OCI-LY7 (cell line): ENCODE results near the gene HDGF. TPM values are rescaled to one million over a fixed set of nuclear protein-coding genes. Genes with fewer than 3 reads are reported as not detected.

ENCODE experiments used
- BruUV-seq: library from RNA; stranded (reverse); fragments of 400-500 nt; replicated peaks from 2 replicates; lab custom pipeline; 2021; lab: Mats Ljungman, UMichigan
- CTCF ChIA-PET: fragments of 300-600 bp; sonication (Branson Sonifier 250); formaldehyde crosslinking; loops from one replicate; lab custom pipeline; 2022; ENCODE audit warnings: antibody characterized with exemption; ENCODE audit not compliant: unreplicated experiment; lab: Charles Lee
- POLR2A ChIA-PET: fragments of 300-600 bp; sonication (Branson Sonifier 250); formaldehyde crosslinking; loops from one replicate; lab custom pipeline; 2022; ENCODE audit warnings: antibody characterized with exemption; lab: Charles Lee
- DNase-seq: peaks from one replicate; pipeline ENCODE4 v3.0.0-alpha.2; 2015; ENCODE audit warnings: low spot score
- H2AFZ ChIP-seq: fragments of 200-600 bp; sonication (generic), shearing (Covaris generic); 2 replicates; pipeline ENCODE4 v1.6.1; 2014; ENCODE audit warnings: mild to moderate bottlenecking, antibody characterized with exemption, low read length, moderate library complexity
- H3K27ac ChIP-seq: fragments of 200-600 bp; sonication (generic); 2 replicates; pipeline ENCODE4 v1.5.1; 2014; ENCODE audit warnings: mixed run types, low read depth, mild to moderate bottlenecking, moderate library complexity, low read length, inconsistent platforms; ENCODE audit not compliant: poor library complexity, severe bottlenecking
- H3K36me3 ChIP-seq: fragments of 200-600 bp; sonication (generic); 2 replicates; pipeline ENCODE4 v1.6.1; 2014; ENCODE audit warnings: mild to moderate bottlenecking, antibody characterized with exemption, low read length, moderate library complexity, mixed read lengths; ENCODE audit not compliant: insufficient read depth
- H3K4me1 ChIP-seq: fragments of 200-600 bp; sonication (generic); 2 replicates; pipeline ENCODE4 v1.5.1; 2014; ENCODE audit warnings: mild to moderate bottlenecking, low read length; ENCODE audit not compliant: insufficient read depth, poor library complexity, severe bottlenecking
- H3K4me2 ChIP-seq: fragments of 200-600 bp; sonication (generic); 2 replicates; pipeline ENCODE4 v1.6.1; 2014; ENCODE audit warnings: mild to moderate bottlenecking, low read length
- H3K4me3 ChIP-seq: fragments of 200-600 bp; sonication (generic); 2 replicates; pipeline ENCODE4 v1.5.1; 2014; ENCODE audit warnings: mild to moderate bottlenecking, low read depth, low read length; ENCODE audit not compliant: poor library complexity, severe bottlenecking
- H3K79me2 ChIP-seq: fragments of 200-600 bp; sonication (generic); 2 replicates; pipeline ENCODE4 v1.6.1; 2016; ENCODE audit warnings: low read depth, mild to moderate bottlenecking, low read length, moderate library complexity, mixed read lengths; ENCODE audit not compliant: insufficient read depth
- H3K9me2 ChIP-seq: fragments of 200-600 bp; sonication (generic); 2 replicates; pipeline ENCODE4 v1.6.1; 2016; ENCODE audit warnings: mild to moderate bottlenecking, low read length, mixed read lengths; ENCODE audit not compliant: insufficient read depth
- H3K9me3 ChIP-seq: fragments of 200-600 bp; sonication (generic); 2 replicates; pipeline ENCODE4 v1.6.1; 2014; ENCODE audit warnings: mild to moderate bottlenecking, mixed run types, low read length, mixed read lengths
- H4K20me1 ChIP-seq: fragments of 200-600 bp; sonication (generic); 2 replicates; pipeline ENCODE4 v1.6.1; 2014; ENCODE audit warnings: mild to moderate bottlenecking, antibody characterized with exemption, low read length, moderate library complexity, mixed read lengths; ENCODE audit not compliant: insufficient read depth
- EZH2phosphoT487 ChIP-seq: fragments of 200-600 bp; sonication (generic); IDR thresholded peaks from 2 replicates; pipeline ENCODE4 v1.6.1; 2018; ENCODE audit warnings: low read depth, borderline replicate concordance, mild to moderate bottlenecking, mixed run types, antibody characterized with exemption, low read length, moderate library complexity, mixed read lengths
- intact Hi-C: fragments of 100-400 bp; cut with micrococcal nuclease; formaldehyde crosslinking; loops from one replicate; pipeline ENCODE4 v1.10.0; 2022; ENCODE audit not compliant: unreplicated experiment
- total RNA-seq, 2 experiments: library from RNA; depleted of rRNA in 1 of 2; stranded (reverse); fragments of >200 nt in 1 of 2; shearing (Covaris generic) in 1 of 2; gene quantifications; 2 replicates each; pipeline ENCODE4 v1.2.3, GENCODE V29; 2014 to 2022
- TF ChIP-seq, protein P1 (sequence below): fragments of 200-600 bp; sonication (generic); conservative IDR thresholded peaks from 2 replicates; pipeline ENCODE4 v1.5.1; 2014; ENCODE audit warnings: mild to moderate bottlenecking, antibody characterized with exemption, low read length, moderate library complexity, mixed read lengths

The HDGF gene
- total RNA-seq, 2 experiments from 2014 or later, result 291 to 329 TPM

DNA sequence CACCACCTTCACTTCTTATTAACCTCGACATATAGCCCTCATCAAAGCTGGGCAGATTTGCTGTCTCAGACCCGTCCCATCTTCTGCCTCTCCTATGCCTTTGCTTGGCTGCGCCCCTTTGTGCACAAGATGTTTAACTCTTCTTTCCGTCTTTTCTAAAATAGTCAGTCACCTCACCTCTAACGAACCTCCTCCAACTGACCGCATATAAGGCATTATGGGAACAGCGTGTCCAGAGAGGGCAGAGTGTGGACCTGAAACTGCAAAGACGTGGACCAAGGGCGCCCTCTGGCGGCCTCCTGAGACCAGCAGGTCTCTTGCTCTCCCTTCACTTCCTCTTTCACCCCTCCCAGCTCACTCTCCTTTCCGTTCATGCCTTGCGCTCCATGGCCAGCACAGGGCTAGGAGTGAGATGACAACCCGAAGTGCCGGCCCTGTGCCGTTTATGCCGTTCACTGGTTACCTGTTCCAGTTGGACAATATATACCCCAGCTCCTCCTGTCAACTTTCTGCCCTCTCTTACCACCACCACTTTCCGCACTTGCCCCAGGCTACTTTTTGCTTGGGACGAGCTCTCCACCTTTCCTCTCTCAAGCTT, 25.7 kb downstream of the HDGF start:
- peaks cover 31% of the 10 kb centered on the region for H3K4me1 ChIP-seq
- CTCF ChIA-PET, result interaction anchor here (0.6 to 2.4 kb wide), 14 partner anchors 10 to 126 kb away, joined by 3 to 36 read pairs (median 4); partner anchors contain the start of genes HDGF and PRCC
- no peaks in the 10 kb centered on the region for H3K9me2 ChIP-seq
- H2AFZ ChIP-seq, result no peak overlapping the region
- DNase-seq, result peak; percentile 89
- H3K9me3 ChIP-seq, result no peaks in the 10 kb centered on the region
- H3K4me2 ChIP-seq, result peak overlapping the region; percentile 92
- BruUV-seq, result no TSS peak
- H3K27ac ChIP-seq, result peak overlapping the region; percentile 62
- POLR2A ChIA-PET, result interaction anchor here (0.6 to 2.0 kb wide), 6 partner anchors 15 to 133 kb away, joined by 3 to 10 read pairs (median 4); partner anchors contain the start of genes HDGF, INSRR and MRPL24
- peaks cover 82% of the 10 kb centered on the region for H3K79me2 ChIP-seq
- peaks cover 32% of the 10 kb centered on the region for H4K20me1 ChIP-seq
- intact Hi-C loops, result loop anchor here (1.0 to 5.0 kb wide), 3 partner anchors 36 to 137 kb away; partner anchors contain the start of gene NTRK1
- peak overlapping the region; percentile 87 for H3K4me3 ChIP-seq
- H3K36me3 ChIP-seq, result peaks cover 65% of the 10 kb centered on the region
- TF ChIP-seq EZH2phosphoT487, result no peak
- TF ChIP-seq, protein P1, sequence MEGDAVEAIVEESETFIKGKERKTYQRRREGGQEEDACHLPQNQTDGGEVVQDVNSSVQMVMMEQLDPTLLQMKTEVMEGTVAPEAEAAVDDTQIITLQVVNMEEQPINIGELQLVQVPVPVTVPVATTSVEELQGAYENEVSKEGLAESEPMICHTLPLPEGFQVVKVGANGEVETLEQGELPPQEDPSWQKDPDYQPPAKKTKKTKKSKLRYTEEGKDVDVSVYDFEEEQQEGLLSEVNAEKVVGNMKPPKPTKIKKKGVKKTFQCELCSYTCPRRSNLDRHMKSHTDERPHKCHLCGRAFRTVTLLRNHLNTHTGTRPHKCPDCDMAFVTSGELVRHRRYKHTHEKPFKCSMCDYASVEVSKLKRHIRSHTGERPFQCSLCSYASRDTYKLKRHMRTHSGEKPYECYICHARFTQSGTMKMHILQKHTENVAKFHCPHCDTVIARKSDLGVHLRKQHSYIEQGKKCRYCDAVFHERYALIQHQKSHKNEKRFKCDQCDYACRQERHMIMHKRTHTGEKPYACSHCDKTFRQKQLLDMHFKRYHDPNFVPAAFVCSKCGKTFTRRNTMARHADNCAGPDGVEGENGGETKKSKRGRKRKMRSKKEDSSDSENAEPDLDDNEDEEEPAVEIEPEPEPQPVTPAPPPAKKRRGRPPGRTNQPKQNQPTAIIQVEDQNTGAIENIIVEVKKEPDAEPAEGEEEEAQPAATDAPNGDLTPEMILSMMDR, result peak; percentile 95

DNA sequence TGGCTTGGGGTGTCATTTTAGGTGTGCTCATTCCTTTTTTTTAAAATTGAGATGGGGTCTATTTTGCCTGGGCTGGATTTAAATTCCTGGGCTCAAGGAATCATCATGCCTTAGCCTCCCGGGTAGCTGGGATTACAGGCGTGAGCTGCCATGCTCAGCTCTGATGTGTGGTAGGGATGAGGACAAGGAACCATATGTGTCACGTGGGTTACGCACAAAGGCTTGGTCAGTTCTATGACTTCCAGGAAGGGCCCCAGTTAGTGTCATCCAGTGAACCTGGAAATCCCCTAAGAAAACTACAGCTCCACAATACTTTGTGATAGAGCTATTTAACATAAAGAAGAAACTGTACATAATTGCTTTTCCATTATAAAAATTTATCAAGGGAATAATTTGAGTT, 29.9 kb downstream of the HDGF start:
- Histone ChIP-seq H4K20me1 (peaks cover 32% of the 10 kb centered on the region), H3K4me1 (peaks cover 18% of the 10 kb centered on the region)

More for the DNA sequence above, 29.9 kb downstream of the HDGF start:
- Histone ChIP-seq H3K79me2 (peaks cover 50% of the 10 kb centered on the region), H2AFZ (no peak overlapping the region), H3K4me2 (no peak overlapping the region), H3K4me3 (no peak overlapping the region), H3K36me3 (peaks cover 87% of the 10 kb centered on the region), H3K27ac (no peak overlapping the region), H3K9me2 (no peaks in the 10 kb centered on the region), H3K9me3 (no peaks in the 10 kb centered on the region)
- no TSS peak for BruUV-seq
- ChIA-PET POLR2A (no interaction called here), CTCF (no interaction called here)
- DNase-seq, result no peak
- intact Hi-C loops, result no loop called here
- TF ChIP-seq, protein P1, result no peak
- no peak for TF ChIP-seq EZH2phosphoT487
